HG03045 (cell line): Measurements from ENCODE around the gene EP400.
"Not testable (repeated sequence)": the region's sequence is repeated elsewhere in the genome, so short reads cannot be mapped to it uniquely, and the experiment has no call there.

ENCODE experiments used
- ATAC-seq: cut with Tn5 transposase; IDR thresholded peaks from one replicate; pipeline ENCODE4 v1.9.1; 2021; ENCODE audit warnings: mild to moderate bottlenecking, moderate library complexity; ENCODE audit not compliant: unreplicated experiment

Gene EP400

GRCh38 chr12:132040906-132041606 lies 91.3 kb downstream of the EP400 start:
- ATAC-seq: no peak

DNA sequence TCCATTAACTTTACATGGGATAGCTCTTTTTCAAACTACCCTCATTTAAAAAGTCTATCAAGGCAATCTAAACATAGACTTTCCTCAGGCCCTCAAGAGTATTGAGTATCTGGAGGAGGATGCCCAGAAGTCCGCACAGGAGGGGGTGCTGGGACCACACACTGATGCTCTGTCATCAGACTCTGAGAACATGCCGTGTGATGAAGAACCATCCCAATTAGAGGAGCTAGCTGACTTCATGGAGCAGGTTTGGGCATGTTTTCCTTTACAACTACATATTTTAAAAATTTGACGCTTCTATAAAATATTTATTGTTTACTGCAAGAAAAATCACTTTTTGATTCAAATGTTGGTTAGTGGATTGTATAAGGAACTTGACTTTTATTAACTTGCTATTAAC lies 93.5 kb downstream of the EP400 start:
- no peak for ATAC-seq

DNA sequence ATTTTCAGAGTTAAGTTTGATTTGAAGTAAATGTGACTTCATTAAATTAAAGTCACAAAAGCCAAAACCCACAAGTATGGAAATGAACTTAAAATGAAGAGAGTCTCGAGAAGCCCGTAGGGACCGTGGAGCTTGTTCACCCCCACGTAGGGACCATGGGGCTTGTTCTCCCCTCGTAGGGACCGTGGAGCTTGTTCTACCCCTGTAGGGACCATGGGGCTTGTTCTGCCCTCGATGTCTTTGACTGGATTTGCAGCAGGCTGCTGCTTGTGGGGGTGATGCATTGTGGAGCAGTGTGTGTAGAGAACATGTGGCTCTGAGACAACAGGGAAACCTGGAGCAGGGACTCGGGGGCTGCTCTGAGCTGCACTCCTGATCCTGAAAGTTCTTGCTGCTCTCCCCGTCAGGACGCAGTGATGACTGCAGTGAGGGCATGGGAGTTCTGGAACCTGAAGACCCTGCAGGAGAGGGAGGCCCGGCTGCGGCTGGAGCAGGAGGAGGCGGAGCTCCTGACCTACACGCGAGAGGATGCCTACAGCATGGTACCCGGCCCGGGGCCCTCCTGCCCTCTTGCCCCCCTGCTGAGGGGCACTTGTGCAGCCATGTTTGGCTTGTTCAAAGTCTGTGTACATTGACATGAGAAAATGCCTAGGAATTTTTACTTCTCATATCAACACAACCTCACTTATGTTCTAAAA lies 94.2 kb downstream of the EP400 start:
- ATAC-seq: no peak

DNA sequence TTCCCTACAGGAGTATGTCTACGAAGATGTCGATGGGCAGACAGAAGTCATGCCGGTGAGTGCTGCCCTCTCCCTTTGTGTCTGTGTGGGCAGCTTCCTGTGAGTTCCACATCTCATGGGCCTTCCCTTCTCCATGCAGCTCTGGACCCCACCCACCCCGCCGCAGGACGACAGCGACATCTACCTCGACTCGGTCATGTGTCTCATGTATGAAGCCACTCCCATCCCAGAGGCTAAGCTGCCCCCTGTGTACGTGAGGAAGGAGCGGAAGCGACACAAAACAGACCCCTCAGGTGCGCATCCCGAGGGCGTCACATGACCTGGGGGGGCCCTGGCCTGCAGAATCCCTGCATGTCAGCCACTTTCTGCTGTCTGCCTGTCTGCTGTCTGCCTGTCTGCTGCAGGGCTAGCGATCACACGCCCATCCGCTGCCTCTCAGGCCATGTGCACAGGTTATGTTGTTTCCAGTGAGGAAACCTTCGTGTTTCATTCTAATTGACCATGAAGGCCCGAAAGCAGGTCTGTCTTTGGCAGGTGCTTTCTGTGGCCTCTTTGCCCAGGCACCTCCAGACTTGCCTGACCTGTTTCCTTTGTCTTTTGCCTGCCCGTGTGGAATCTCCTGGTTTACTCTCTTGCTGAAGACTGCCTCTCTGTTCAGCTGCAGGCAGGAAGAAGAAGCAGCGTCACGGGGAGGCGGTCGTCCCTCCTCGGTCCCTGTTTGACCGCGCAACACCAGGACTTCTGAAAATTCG lies 95.1 kb downstream of the EP400 start:
- ATAC-seq: no peak

DNA sequence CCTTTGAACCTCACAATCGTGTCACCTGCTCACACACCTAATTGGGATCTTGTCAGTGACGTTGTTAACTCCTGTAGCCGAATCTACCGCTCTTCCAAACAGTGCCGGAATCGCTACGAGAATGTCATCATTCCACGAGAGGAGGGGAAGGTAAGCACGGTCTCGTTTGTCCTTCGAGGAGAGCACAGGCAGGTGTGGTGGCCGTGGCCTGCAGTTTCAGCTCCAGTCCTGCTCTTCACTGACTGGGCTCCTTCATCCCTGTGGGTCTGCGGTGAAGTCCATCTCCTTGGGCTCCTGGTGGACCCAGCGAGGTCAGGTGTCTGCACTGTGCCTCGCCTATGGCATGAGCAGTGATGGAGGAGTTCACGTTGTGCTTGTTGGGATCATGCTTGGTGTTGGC lies 96.0 kb downstream of the EP400 start:
- ATAC-seq: no peak

DNA sequence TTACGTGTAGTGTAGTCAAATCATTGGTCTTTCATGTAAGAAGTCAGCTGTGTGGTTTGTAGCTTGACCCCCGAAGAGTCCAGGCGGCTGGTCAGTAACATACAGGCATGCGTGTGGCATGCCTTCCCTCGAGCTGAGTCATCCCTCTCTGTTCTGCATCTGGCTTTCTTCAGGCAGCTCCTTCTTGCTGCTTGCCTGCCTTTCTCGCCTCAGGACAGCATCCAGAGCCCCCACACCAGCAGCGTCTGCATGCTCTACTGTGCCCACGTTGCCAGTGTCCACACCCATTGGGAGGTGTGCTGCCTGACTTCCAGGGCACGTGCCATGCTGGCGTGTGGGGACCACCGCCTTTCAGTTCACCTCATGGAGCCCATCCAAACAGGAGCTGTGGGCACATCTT lies 96.8 kb downstream of the EP400 start:
- ATAC-seq: no peak

DNA sequence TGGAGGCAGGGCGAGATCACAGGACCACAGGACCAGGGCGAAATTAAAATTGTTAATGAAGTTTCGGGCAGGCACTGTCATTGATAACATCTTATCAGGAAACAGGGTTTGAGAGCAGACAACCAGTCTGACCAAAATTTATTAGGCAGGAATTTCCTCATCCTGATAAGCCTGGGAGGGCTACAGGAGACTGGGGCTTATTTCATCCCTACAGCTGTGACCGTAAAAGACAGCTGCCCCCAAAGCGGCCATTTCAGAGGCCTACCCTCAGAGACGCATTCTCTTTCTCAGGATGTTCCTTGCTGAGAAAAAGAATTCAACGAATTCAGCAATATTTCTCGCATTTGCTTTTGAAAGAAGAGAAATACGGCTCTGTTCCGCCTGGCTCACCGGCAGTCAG lies 97.9 kb downstream of the EP400 start:
- not testable (repeated sequence) for ATAC-seq

- no peak for ATAC-seq
Observed at GRCh38 chr12:132049442-132049841, 99.7 kb downstream of the EP400 start.

DNA sequence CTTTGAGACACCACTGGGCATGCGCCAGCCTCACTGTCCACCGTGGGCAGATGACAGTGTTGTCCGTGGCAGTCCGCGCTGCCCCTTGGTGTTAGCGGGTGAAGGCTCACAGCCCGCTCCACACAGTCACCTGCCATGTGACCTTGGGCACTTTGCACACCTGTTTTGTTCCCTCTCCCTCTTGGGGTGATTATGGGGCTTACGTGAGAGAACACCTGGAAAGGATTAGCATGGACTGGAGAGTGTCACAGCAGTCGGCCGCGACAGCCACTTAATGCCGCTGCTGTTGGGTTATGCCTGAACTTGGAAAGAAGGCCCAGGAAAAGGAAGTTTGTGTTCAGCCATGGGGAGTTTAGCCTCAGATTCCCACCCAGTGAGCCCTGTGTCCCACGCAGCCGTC lies 100.1 kb downstream of the EP400 start:
- ATAC-seq: no peak

DNA sequence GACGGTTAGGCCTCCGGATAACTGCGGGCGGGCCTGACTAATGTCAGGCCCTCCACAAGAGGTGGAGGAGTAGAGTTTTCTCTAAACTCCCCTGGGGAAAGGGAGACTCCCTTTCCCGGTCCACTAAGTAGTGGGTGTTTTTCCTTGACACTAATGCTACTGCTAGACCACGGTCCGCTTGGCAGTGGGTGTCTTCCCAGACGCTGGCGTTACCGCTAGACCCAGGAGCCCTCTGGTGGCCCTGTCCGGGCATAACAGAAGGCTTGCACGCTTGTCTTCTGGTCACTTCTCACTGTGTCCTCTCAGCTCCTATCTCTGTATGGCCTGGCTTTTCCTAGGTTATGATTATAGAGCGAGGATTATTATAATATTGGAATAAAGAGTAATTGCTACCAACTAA lies 102.0 kb downstream of the EP400 start:
- not testable (repeated sequence) for ATAC-seq

- ATAC-seq: no peak
Observed at GRCh38 chr12:132052196-132052932, 102.6 kb downstream of the EP400 start.

DNA sequence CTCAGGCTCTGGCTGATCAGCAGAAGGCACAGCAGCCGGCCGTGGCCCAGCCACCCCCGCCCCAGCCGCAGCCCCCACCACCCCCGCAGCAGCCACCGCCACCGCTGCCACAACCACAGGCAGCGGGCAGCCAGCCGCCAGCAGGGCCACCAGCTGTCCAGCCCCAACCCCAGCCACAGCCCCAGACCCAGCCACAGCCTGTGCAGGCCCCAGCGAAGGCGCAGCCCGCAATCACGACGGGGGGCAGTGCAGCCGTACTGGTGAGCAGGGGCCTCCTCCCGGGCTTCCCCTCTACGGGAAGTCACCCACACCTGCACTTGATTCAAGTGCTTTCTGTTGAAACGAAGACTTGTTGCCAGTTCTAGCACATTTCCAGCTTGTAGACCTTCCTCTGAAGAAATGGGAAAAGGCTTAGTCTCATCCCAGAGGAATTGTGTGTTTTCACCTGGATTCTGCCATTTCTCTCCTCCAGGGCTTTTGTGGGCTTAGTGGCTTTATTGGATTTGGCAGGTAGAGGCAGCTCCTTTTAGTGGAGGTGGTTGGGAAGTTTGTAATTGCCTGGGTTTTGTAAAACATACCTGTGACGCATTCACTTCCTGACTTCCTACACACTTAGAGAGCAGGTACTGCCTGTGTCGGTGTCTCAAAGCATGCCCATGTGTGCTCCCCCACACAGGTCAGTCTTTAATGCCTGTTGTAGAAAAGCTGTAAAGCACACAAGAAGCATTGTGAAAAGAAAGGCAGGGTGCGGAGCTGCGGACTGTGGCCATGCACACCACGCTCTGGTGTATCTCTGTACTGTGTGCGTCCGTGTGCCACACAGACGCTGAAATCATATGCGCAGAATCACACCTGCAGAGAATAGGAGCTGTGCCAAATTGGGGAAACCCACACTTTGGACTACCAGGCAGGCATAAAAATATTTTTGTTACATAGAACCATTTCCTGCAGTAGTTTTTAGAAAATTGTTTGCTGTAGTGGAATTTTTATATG lies 103.9 kb downstream of the EP400 start:
- no peak for ATAC-seq

- ATAC-seq: no peak
Observed at GRCh38 chr12:132054983-132055382, 105.2 kb downstream of the EP400 start.

GRCh38 chr12:132055535-132056096 lies 105.9 kb downstream of the EP400 start:
- no peak for ATAC-seq

DNA sequence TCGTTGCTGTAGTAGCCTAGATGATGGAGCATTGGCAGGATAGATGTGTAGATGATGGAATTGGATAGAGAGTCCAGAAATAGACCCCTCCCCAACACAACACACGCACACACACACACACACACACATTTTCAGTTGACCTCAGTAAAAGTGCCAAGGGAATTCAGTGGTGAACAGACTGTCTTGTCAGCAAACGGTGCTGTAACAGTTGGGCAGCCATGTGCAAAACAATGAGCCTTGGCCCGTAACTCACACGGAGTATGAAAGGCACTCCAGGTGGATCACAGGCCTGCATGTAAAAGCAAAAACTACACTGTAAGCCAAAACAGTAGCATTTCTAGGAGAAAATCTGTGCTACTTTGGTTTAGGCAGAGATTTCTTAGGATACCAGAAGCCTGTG lies 106.6 kb downstream of the EP400 start:
- ATAC-seq: no peak

GRCh38 chr12:132056951-132057350 lies 107.2 kb downstream of the EP400 start:
- no peak for ATAC-seq

DNA sequence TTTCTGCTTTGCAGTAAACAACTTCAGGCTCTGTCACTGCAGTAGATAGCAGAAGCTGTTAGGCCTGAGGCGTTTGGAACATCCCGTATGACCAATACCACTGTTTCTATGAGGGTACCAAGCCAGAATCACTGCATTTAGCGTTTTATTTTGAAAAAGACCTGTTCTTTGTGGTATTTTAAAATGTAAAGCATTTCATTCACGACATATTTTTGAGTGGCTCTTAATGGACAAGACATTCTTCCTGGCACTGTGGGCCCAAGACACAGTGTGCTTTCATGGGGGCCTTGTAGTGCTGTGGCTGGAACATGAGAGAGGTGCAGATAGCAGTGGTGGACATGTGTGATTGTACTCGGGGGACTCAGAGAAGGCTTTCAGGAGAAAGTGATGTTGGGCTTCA lies 107.9 kb downstream of the EP400 start:
- no peak for ATAC-seq

DNA sequence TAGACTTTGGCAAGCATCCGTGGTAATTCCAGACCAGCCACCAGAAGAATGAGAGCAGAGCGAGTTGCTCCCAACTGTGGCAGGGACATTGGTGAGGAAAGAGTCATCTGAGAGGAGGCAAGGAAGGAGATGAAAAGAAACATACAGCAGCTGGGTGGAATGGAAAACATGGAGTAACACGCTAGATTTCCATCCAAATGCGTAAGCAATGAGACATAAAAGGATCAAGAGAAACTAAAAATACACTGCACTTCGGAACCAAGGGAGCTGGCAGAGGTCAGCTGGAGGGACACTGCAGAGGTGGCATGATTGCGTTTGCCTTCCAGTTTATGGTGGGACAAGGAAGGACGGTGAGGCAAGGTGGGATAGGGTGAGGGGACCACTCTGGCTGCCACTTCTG lies 111.5 kb downstream of the EP400 start:
- ATAC-seq: no peak

- ATAC-seq: no peak
Observed at GRCh38 chr12:132061641-132062430, 112.1 kb downstream of the EP400 start.
